WERI-Rb-1 (cell line): Measurements from ENCODE around the gene FAM20C.

ENCODE experiments used
- DNase-seq: peaks from one replicate; pipeline ENCODE4 v3.0.0-alpha.2; 2020
- H3K27ac ChIP-seq: fragments of 250-450 bp; sonication (Bioruptor Pico); 2 replicates; pipeline ENCODE4 v1.5.1; 2020; ENCODE audit warnings: mild to moderate bottlenecking, moderate library complexity
- H3K27me3 ChIP-seq: fragments of 250-450 bp; sonication (Bioruptor Pico); 2 replicates; pipeline ENCODE4 v1.5.1; 2021; ENCODE audit warnings: mild to moderate bottlenecking, low read depth, moderate library complexity; ENCODE audit not compliant: insufficient read depth, severe bottlenecking
- H3K36me3 ChIP-seq: fragments of 250-450 bp; sonication (Bioruptor Pico); 2 replicates; pipeline ENCODE4 v1.5.1; 2020; ENCODE audit warnings: mild to moderate bottlenecking, moderate library complexity
- H3K4me3 ChIP-seq: 2 replicates; pipeline ENCODE4 v1.5.1; 2011; ENCODE audit warnings: low read depth, mild to moderate bottlenecking, control low read depth, low read length
- H3K9me3 ChIP-seq: fragments of 250-450 bp; sonication (Bioruptor Pico); 2 replicates; pipeline ENCODE4 v1.5.1; 2021; ENCODE audit warnings: mild to moderate bottlenecking, moderate library complexity; ENCODE audit not compliant: severe bottlenecking
- CTCF ChIP-seq: IDR thresholded peaks from 2 replicates; pipeline ENCODE4 v1.5.1; 2011; ENCODE audit warnings: low read depth, mild to moderate bottlenecking, control low read depth, inconsistent platforms, low read length

The FAM20C gene

GRCh38 chr7:187227-187927, 5.0 kb upstream of the FAM20C start:
- TF ChIP-seq CTCF: no peak
- H3K9me3 ChIP-seq: no peaks in the 10 kb centered on the region
- H3K36me3 ChIP-seq: no peaks in the 10 kb centered on the region
- H3K4me3 ChIP-seq: no peak overlapping the region
- peak; percentile 80 for DNase-seq
- H3K27me3 ChIP-seq: no peaks in the 10 kb centered on the region
- H3K27ac ChIP-seq: peak overlapping the region; percentile 29

DNA sequence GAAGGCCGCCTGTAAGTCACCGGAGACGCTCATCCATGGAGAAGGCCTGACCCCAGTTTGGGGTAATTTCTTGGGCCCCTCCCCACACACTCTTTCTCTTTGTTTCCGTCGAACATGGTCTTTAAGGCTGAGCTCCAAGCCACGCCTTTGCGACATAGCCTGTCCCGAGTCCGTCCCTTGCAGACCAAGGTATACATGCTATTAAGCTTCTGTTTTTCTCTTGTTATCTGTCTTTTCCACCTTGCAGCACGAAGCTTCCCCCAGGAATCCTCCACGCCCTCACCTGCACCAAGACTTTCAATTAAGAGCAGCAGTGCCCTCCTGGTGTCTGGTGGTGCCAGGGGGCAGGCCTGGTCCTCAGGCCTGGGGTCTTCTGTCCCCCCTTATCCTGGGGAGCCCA, 4.2 kb upstream of the FAM20C start:
- no peak for TF ChIP-seq CTCF
- Histone ChIP-seq H3K27ac (no peak overlapping the region; the same call in 1 of the 2 replicates), H3K36me3 (no peaks in the 10 kb centered on the region), H3K9me3 (no peaks in the 10 kb centered on the region), H3K27me3 (no peaks in the 10 kb centered on the region), H3K4me3 (no peak overlapping the region)
- no peak for DNase-seq

DNA sequence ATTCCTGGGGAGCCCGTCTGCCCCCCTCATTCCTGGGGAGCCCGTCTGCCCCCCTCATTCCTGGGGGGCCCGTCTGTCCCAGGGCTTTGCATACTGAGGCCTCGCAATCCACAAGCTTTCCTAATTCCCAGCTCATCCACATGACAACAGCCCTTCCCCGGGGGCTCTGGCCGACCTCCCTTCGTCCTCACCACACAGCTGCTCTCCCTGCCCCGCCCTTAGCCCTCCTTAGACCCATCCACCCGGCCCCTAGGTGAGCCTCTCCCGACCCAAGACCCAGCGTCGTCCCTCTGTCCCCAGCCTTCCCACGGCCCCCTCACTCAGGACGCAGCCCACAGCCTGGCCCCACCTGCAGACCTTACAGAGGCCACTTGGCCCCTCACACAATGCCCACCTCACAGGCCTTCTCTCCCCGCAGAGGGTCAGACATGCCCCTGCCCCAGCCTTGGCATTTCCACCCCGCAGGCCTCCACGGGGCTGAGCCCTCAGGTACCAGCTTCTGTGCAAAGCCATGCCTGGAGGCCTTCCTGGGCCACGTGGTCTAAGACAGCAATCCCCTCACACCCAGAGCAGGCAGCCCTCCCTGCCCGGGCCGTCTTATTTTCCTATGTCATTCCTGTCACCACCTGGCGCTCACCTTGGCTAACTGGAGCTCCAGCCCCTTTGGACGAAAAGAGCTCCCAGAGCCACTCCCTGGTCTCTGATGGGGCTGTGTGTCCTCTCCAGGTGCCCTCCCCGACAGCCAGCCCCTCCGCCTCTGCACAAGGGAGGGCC, 3.5 kb upstream of the FAM20C start:
- no peak for TF ChIP-seq CTCF
- Histone ChIP-seq H3K27ac (no peak overlapping the region), H3K36me3 (no peaks in the 10 kb centered on the region), H3K27me3 (no peaks in the 10 kb centered on the region), H3K4me3 (no peak overlapping the region), H3K9me3 (no peaks in the 10 kb centered on the region)
- no peak for DNase-seq

GRCh38 chr7:189719-190118, 2.7 kb upstream of the FAM20C start:
- DNase-seq: no peak
- Histone ChIP-seq H3K9me3 (no peaks in the 10 kb centered on the region), H3K4me3 (no peak overlapping the region), H3K27ac (no peak overlapping the region), H3K36me3 (no peaks in the 10 kb centered on the region; the same call in 1 of the 2 replicates), H3K27me3 (no peaks in the 10 kb centered on the region)
- no peak for TF ChIP-seq CTCF

GRCh38 chr7:190196-190595, 2.2 kb upstream of the FAM20C start:
- Histone ChIP-seq H3K4me3 (no peak overlapping the region), H3K9me3 (no peaks in the 10 kb centered on the region), H3K27ac (no peak overlapping the region), H3K27me3 (no peaks in the 10 kb centered on the region), H3K36me3 (peaks cover 4% of the 10 kb centered on the region)
- DNase-seq: no peak
- no peak for TF ChIP-seq CTCF
